Fibroblast of gingiva (primary cell): ENCODE measurements around the gene PANX1.
"Not testable (repeated sequence)": the region's sequence is repeated elsewhere in the genome, so short reads cannot be mapped to it uniquely, and the experiment has no call there.

Experiments
- DNase-seq: peaks from one replicate; pipeline ENCODE4 v3.0.0-alpha.2; 2011; ENCODE audit warnings: low read depth

The PANX1 gene

GRCh38 chr11:94150056-94150455 is 21.4 kb downstream of the PANX1 start:
- no peak for DNase-seq

GRCh38 chr11:94150704-94151685 is 22.4 kb downstream of the PANX1 start:
- DNase-seq: peak; percentile 17

- peak; percentile 71 for DNase-seq
Measured at GRCh38 chr11:94151903-94152677, 23.4 kb downstream of the PANX1 start.

- no peak for DNase-seq
Measured at GRCh38 chr11:94152678-94153065, 24.0 kb downstream of the PANX1 start.

- DNase-seq: no peak
Measured at GRCh38 chr11:94153320-94153719, 24.7 kb downstream of the PANX1 start.

GRCh38 chr11:94154095-94154856 is 25.6 kb downstream of the PANX1 start:
- DNase-seq: no peak

GRCh38 chr11:94157339-94157738 is 28.7 kb downstream of the PANX1 start:
- not testable (repeated sequence) for DNase-seq

GRCh38 chr11:94168882-94169281 is 40.2 kb downstream of the PANX1 start:
- no peak for DNase-seq

- DNase-seq: no peak
Measured at GRCh38 chr11:94169516-94169915, 40.9 kb downstream of the PANX1 start.

GRCh38 chr11:94169930-94170545 is 41.4 kb downstream of the PANX1 start:
- no peak for DNase-seq

- no peak for DNase-seq
Measured at GRCh38 chr11:94170953-94171352, 42.3 kb downstream of the PANX1 start.

- peak; percentile 48 for DNase-seq
Measured at GRCh38 chr11:94171693-94172440, 43.2 kb downstream of the PANX1 start.

GRCh38 chr11:94175535-94175934 is 46.9 kb downstream of the PANX1 start:
- DNase-seq: peak; percentile 92

- DNase-seq: no peak
Measured at GRCh38 chr11:94178331-94178730, 49.7 kb downstream of the PANX1 start.

- no peak for DNase-seq
Measured at GRCh38 chr11:94179696-94180095, 51.1 kb downstream of the PANX1 start.

GRCh38 chr11:94181526-94181925 is 52.9 kb downstream of the PANX1 start:
- DNase-seq: no peak

- no peak for DNase-seq
Measured at GRCh38 chr11:94181943-94182342, 53.3 kb downstream of the PANX1 start.

- no peak for DNase-seq
Measured at GRCh38 chr11:94183251-94183885, 54.7 kb downstream of the PANX1 start.

GRCh38 chr11:94183886-94184264 is 55.2 kb downstream of the PANX1 start:
- no peak for DNase-seq

- no peak for DNase-seq
Measured at GRCh38 chr11:94184362-94184761, 55.7 kb downstream of the PANX1 start.

- DNase-seq: no peak
Measured at GRCh38 chr11:94184846-94185245, 56.2 kb downstream of the PANX1 start.
